ENCODE measurements around the gene NOSTRIN.
"Not testable (repeated sequence)": the region's sequence is repeated elsewhere in the genome, so short reads cannot be mapped to it uniquely, and the experiment has no call there.

Gene NOSTRIN

GRCh38 chr2:168819829-168820489 lies 17.5 kb downstream of the NOSTRIN start:
- no peak for DNase-seq

- no peak for DNase-seq
Observed at GRCh38 chr2:168821577-168821976, 19.1 kb downstream of the NOSTRIN start.

GRCh38 chr2:168821992-168822391 lies 19.6 kb downstream of the NOSTRIN start:
- no peak for DNase-seq

GRCh38 chr2:168825126-168825525 lies 22.7 kb downstream of the NOSTRIN start:
- DNase-seq, result no peak

- no peak for DNase-seq
Observed at GRCh38 chr2:168830958-168831357, 28.5 kb downstream of the NOSTRIN start.

GRCh38 chr2:168831662-168832061 lies 29.2 kb downstream of the NOSTRIN start:
- no peak for DNase-seq

GRCh38 chr2:168835969-168836368 lies 33.5 kb downstream of the NOSTRIN start:
- no peak for DNase-seq

GRCh38 chr2:168841445-168841844 lies 39.0 kb downstream of the NOSTRIN start:
- DNase-seq, result peak; percentile 45

GRCh38 chr2:168843253-168843652 lies 40.8 kb downstream of the NOSTRIN start:
- DNase-seq, result no peak

GRCh38 chr2:168848225-168848624 lies 45.8 kb downstream of the NOSTRIN start:
- peak; percentile 81 for DNase-seq

GRCh38 chr2:168849610-168850009 lies 47.2 kb downstream of the NOSTRIN start:
- peak; percentile 45 for DNase-seq

- DNase-seq, result no peak
Observed at GRCh38 chr2:168850846-168851245, 48.4 kb downstream of the NOSTRIN start.

GRCh38 chr2:168851674-168852320 lies 49.4 kb downstream of the NOSTRIN start:
- DNase-seq, result peak; percentile 52

- no peak for DNase-seq
Observed at GRCh38 chr2:168852481-168852880, 50.0 kb downstream of the NOSTRIN start.

GRCh38 chr2:168853471-168853870 lies 51.0 kb downstream of the NOSTRIN start:
- DNase-seq, result no peak

- DNase-seq, result no peak
Observed at GRCh38 chr2:168854651-168855050, 52.2 kb downstream of the NOSTRIN start.

GRCh38 chr2:168855601-168856000 lies 53.2 kb downstream of the NOSTRIN start:
- DNase-seq, result no peak

GRCh38 chr2:168858146-168858545 lies 55.7 kb downstream of the NOSTRIN start:
- DNase-seq, result no peak

GRCh38 chr2:168867164-168867563 lies 64.7 kb downstream of the NOSTRIN start:
- not testable (repeated sequence) for DNase-seq

GRCh38 chr2:168870369-168870768 lies 67.9 kb downstream of the NOSTRIN start:
- DNase-seq, result not testable (repeated sequence)

GRCh38 chr2:168870824-168871223 lies 68.4 kb downstream of the NOSTRIN start:
- not testable (repeated sequence) for DNase-seq

- DNase-seq, result no peak
Observed at GRCh38 chr2:168874368-168875054, 72.1 kb downstream of the NOSTRIN start.

- DNase-seq, result not testable (repeated sequence)
Observed at GRCh38 chr2:168882163-168882562, 79.7 kb downstream of the NOSTRIN start.

GRCh38 chr2:168884975-168885374 lies 82.5 kb downstream of the NOSTRIN start:
- no peak for DNase-seq
